Measurements from ENCODE around the gene PSMB11. TPM values are rescaled to one million over a fixed set of nuclear protein-coding genes. Genes with fewer than 3 reads are reported as not detected.

PSMB11 gene
- total RNA-seq, 4 donors from 2014 or later: not detected

DNA sequence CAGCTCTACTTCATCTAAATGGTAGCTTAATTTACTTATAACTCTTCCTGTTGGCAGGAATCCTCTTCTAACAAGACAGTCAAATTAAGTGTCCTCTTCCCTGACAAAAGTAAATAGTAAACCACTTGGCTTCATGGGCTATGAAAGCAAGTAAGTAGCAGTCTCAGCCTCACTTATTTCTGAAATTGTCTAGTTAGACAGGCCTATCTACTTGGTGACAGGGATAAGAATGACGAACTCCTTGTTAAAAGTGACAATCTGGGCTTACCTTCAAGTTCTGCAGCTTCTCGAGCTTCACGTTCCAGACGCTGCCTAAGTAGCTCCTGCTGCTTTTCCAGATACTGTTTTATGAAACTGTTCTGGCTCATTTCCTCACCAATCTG, 48.2 kb downstream of the PSMB11 start:
- no peak for TF ChIP-seq POLR2A (IDR thresholded peaks at IDR 0.05)
- TF ChIP-seq CTCF (IDR thresholded peaks at IDR 0.05): no peak
- Histone ChIP-seq H3K27ac (no peak overlapping the region), H3K4me3 (no peak overlapping the region), H3K4me1 (no peaks in the 10 kb centered on the region), H3K36me3 (no peaks in the 10 kb centered on the region), H3K9me3 (no peaks in the 10 kb centered on the region), H3K27me3 (no peaks in the 10 kb centered on the region)
- no peak for DNase-seq
- intact Hi-C loops (cut with DNase I; ENCODE audit: low total_unique reads): no loop called here

- H3K4me1 ChIP-seq: no peaks in the 10 kb centered on the region
- TF ChIP-seq POLR2A (IDR thresholded peaks at IDR 0.05): no peak
- H3K27me3 ChIP-seq: no peaks in the 10 kb centered on the region
- H3K36me3 ChIP-seq: no peaks in the 10 kb centered on the region
- no peaks in the 10 kb centered on the region for H3K9me3 ChIP-seq
- no peak overlapping the region for H3K27ac ChIP-seq
- DNase-seq: no peak
- H3K4me3 ChIP-seq: no peak overlapping the region
- intact Hi-C loops (cut with DNase I; ENCODE audit: low total_unique reads): no loop called here
Observed at GRCh38 chr14:23091294-23092225, 49.5 kb downstream of the PSMB11 start.

DNA sequence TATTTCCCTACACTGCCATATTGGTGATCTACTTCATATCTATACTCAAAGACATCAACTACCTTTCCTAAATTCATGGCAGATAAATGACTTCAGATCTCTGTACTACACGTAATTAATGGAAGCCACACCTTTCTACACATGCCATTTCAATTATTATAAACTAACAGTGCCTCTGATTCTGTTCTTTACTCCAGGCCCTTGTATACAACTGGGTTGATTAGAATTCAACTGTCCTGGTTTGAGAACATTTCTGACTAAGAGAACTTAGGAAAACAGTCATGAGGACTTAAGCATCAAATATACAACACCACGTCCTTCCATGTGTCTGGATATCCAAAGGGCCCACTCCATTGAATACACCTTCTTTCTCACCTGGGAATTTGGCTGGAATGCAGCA, 51.1 kb downstream of the PSMB11 start:
- no peaks in the 10 kb centered on the region for H3K36me3 ChIP-seq
- no peaks in the 10 kb centered on the region for H3K9me3 ChIP-seq
- no peaks in the 10 kb centered on the region for H3K27me3 ChIP-seq
- no peak overlapping the region for H3K4me3 ChIP-seq
- intact Hi-C loops (cut with DNase I; ENCODE audit: low total_unique reads): no loop called here
- H3K4me1 ChIP-seq: no peaks in the 10 kb centered on the region
- H3K27ac ChIP-seq: no peak overlapping the region
- no peak for TF ChIP-seq POLR2A (IDR thresholded peaks at IDR 0.05)
- no peak for TF ChIP-seq CTCF (IDR thresholded peaks at IDR 0.05)
- no peak for DNase-seq

- Histone ChIP-seq H3K27ac (peak overlapping the region; percentile 99 to 100), H3K36me3 (no peaks in the 10 kb centered on the region), H3K4me1 (no peaks in the 10 kb centered on the region), H3K27me3 (no peaks in the 10 kb centered on the region), H3K9me3 (no peaks in the 10 kb centered on the region), H3K4me3 (peak overlapping the region in 1 of 2 donors; percentile 92)
- TF ChIP-seq CTCF (IDR thresholded peaks at IDR 0.05): no peak
- no peak for TF ChIP-seq POLR2A (IDR thresholded peaks at IDR 0.05)
- no peak for DNase-seq
- intact Hi-C loops (cut with DNase I; ENCODE audit: low total_unique reads): no loop called here
Observed at GRCh38 chr14:23093526-23093925, 51.5 kb downstream of the PSMB11 start.

Other genes with a start within 250 kb of the PSMB11 start
- gene SLC7A7, start 226.8 kb upstream of the PSMB11 start, total RNA-seq: 10 to 100 TPM in 1 of 4 donors, 1 to 10 TPM in 3; 2.8 to 15.6 (median 6.8) TPM
- 100 to 1,000 TPM in 1 of 4 donors, 10 to 100 TPM in 3; 14.3 to 255 (median 35.3) TPM for gene MRPL52, start 212.3 kb upstream of the PSMB11 start, total RNA-seq
- gene MMP14, start 205.6 kb upstream of the PSMB11 start, total RNA-seq: 100 to 1,000 TPM in 3 of 4 donors, 10 to 100 TPM in 1; 66.6 to 233 (median 172) TPM
- 100 to 1,000 TPM in 1 of 4 donors, 10 to 100 TPM in 3; 27.4 to 140 (median 37.5) TPM for gene LRP10, start 170.5 kb upstream of the PSMB11 start, total RNA-seq
- 1 to 10 TPM in 1 of 4 donors, under 1 TPM in 1, not detected in 2; 0.83 to 1.6 TPM for gene REM2, start 159.0 kb upstream of the PSMB11 start, total RNA-seq
- gene RBM23, start 123.1 kb upstream of the PSMB11 start, total RNA-seq: 1,000 to 10,000 TPM in 2 of 4 donors, 100 to 1,000 TPM in 1, 10 to 100 TPM in 1; 49.7 to 2,239 (median 990) TPM
- gene PRMT5, start 112.8 kb upstream of the PSMB11 start, total RNA-seq: 100 to 1,000 TPM in 1 of 4 donors, 10 to 100 TPM in 3; 57.9 to 126 (median 75.6) TPM
- 10 to 100 TPM; 30.0 to 65.3 (median 34.7) TPM for gene HAUS4, start 85.1 kb upstream of the PSMB11 start, total RNA-seq
- 10 to 100 TPM in 3 of 4 donors, 1 to 10 TPM in 1; 6.8 to 51.7 (median 27.1) TPM for gene AJUBA, start 59.7 kb upstream of the PSMB11 start, total RNA-seq
- 10 to 100 TPM in 2 of 4 donors, 1 to 10 TPM in 2; 7.2 to 18.6 (median 10.4) TPM for gene C14orf93, start 32.1 kb upstream of the PSMB11 start, total RNA-seq
- gene PSMB5, start 7.3 kb upstream of the PSMB11 start, total RNA-seq: 100 to 1,000 TPM in 2 of 4 donors, 10 to 100 TPM in 2; 18.4 to 121 (median 92.0) TPM
- 10 to 100 TPM in 3 of 4 donors, 1 to 10 TPM in 1; 6.5 to 18.0 (median 13.8) TPM for gene CDH24, start 15.3 kb downstream of the PSMB11 start, total RNA-seq
- 100 to 1,000 TPM in 2 of 4 donors, 10 to 100 TPM in 2; 52.3 to 194 (median 77.1) TPM for gene ACIN1, start 52.9 kb downstream of the PSMB11 start, total RNA-seq
- gene C14orf119, start 53.3 kb downstream of the PSMB11 start, total RNA-seq: 10 to 100 TPM; 12.3 to 41.6 (median 26.7) TPM
- not detected for gene CIROP, start 62.8 kb downstream of the PSMB11 start, total RNA-seq
- not detected for gene CEBPE, start 77.0 kb downstream of the PSMB11 start, total RNA-seq
- 100 to 1,000 TPM in 1 of 4 donors, 10 to 100 TPM in 3; 15.9 to 152 (median 49.3) TPM for gene SLC7A8, start 141.4 kb downstream of the PSMB11 start, total RNA-seq
- gene RNF212B, start 195.7 kb downstream of the PSMB11 start, total RNA-seq: not detected
- 10 to 100 TPM in 2 of 4 donors, 1 to 10 TPM in 2; 5.1 to 26.2 (median 11.4) TPM for gene HOMEZ, start 243.9 kb downstream of the PSMB11 start, total RNA-seq

Data from uterus (tissue), 4 donors.